ENCODE results near the gene TAS2R9. TPM values are rescaled to one million over a fixed set of nuclear protein-coding genes. Genes with fewer than 3 reads are reported as not detected.

TAS2R9 gene
- total and polyA plus RNA-seq, 2 donors (not counting 3 experiments of a cell fraction or from before 2014, with no cell fraction given) = not detected

- H3K4me3 ChIP-seq (replicated peaks in 1 of 3; ENCODE audit: insufficient read depth in 1 of 3, low read depth in 1 of 3, low read length in 3 of 3) = no peak overlapping the region
- H3K9ac ChIP-seq (replicated peaks; ENCODE audit: extremely low read depth, insufficient read depth, low read length) = no peak overlapping the region
- H3K27ac ChIP-seq (ENCODE audit: insufficient read depth, low read depth, low read length) = no peak overlapping the region
- no peaks in the 10 kb centered on the region for H3K9me1 ChIP-seq (replicated peaks; ENCODE audit: control insufficient read depth, extremely low read depth, insufficient read depth, low read length)
- no peaks in the 10 kb centered on the region for H3K4me1 ChIP-seq (ENCODE audit: control insufficient read depth, extremely low read depth, insufficient read depth, low read length)
- intact Hi-C loops (cut with micrococcal nuclease) = no loop called here
- H3K27me3 ChIP-seq (ENCODE audit: control insufficient read depth in 2 of 2, insufficient read depth in 2 of 2, low read length in 2 of 2) = peaks cover 7 to 48% of the 10 kb centered on the region in 2 experiments
- CTCF ChIA-PET = interaction anchor here (1.1 to 2.7 kb wide), 3 partner anchors 10 to 440 kb away, joined by 5 to 10 read pairs (median 10); no protein-coding TSS in a partner anchor
- BruUV-seq (replicated peaks) = no TSS peak
- H3K4me2 ChIP-seq (ENCODE audit: insufficient read depth, low read length) = no peak overlapping the region
- dilution Hi-C loops (cut with MboI; ENCODE audit: extremely low pct_ligation_motif_present, low sequenced_read_pairs) = no loop called here
- H4K20me1 ChIP-seq (replicated peaks; ENCODE audit: control insufficient read depth, extremely low read depth, insufficient read depth, low read length) = no peaks in the 10 kb centered on the region
- H3K79me2 ChIP-seq (ENCODE audit: control insufficient read depth, insufficient read depth, low read length) = no peaks in the 10 kb centered on the region
- POLR2A ChIA-PET = no interaction called here
- no peak for DNase-seq (ENCODE audit: low read depth, low spot score)
- no peak for TF ChIP-seq MAX (IDR thresholded peaks at IDR 0.05; ENCODE audit: insufficient read depth, insufficient read length)
- TF ChIP-seq POLR2A (IDR thresholded peaks at IDR 0.05; ENCODE audit: low read depth, low read length) = no peak
- no peak for TF ChIP-seq CTCF (IDR thresholded peaks at IDR 0.05; ENCODE audit: extremely low read depth in 1 of 2, insufficient read depth in 1 of 2, low read depth in 1 of 2, low read length in 2 of 2)
- TF ChIP-seq POLR2AphosphoS5 (IDR thresholded peaks at IDR 0.05; ENCODE audit: insufficient read depth, low read depth, low read length) = no peak
- no peaks in the 10 kb centered on the region for H3K9me3 ChIP-seq (replicated peaks; ENCODE audit: control insufficient read depth, insufficient read depth, low read length)
- no peak overlapping the region for H2AFZ ChIP-seq (ENCODE audit: low read depth, low read length)
- no peak for FAIRE-seq
- H3K36me3 ChIP-seq (ENCODE audit: control insufficient read depth in 2 of 2, extremely low read depth in 1 of 2, insufficient read depth in 2 of 2, low read length in 2 of 2) = no peaks in the 10 kb centered on the region
These were observed 50.3 kb downstream of the TAS2R9 start for GRCh38 chr12:10759657-10760056.

Small RNAs within 50 kb of the gene (small RNA-seq; reads per million reads assigned to genes)
- 2.4 reads per million, percentile 8 among the genes with 10 or more reads in this experiment for gene PRR4 (ENCODE audit: insufficient read depth, insufficient read length, low read depth, low replicate concordance)

Other genes starting within 250 kb of the TAS2R9 start
- 45.4 and 48.3 TPM in 2 replicates for gene MAGOHB, start 196.6 kb downstream of the TAS2R9 start, total RNA-seq
- 6.2 and 8.9 TPM in 2 replicates for gene MAGOHB, start 196.6 kb downstream of the TAS2R9 start, polyA plus RNA-seq
- gene STYK1, start 136.1 kb downstream of the TAS2R9 start, total RNA-seq = 14.6 and 15.2 TPM in 2 replicates
- 6.0 and 7.7 TPM in 2 replicates for gene STYK1, start 136.1 kb downstream of the TAS2R9 start, polyA plus RNA-seq
- 411 and 441 TPM in 2 replicates for gene YBX3, start 86.8 kb downstream of the TAS2R9 start, total RNA-seq
- gene YBX3, start 86.8 kb downstream of the TAS2R9 start, polyA plus RNA-seq = 99.3 and 137 TPM in 2 replicates
- not detected in 2 replicates for gene TAS2R7, start 7.5 kb downstream of the TAS2R9 start, total RNA-seq
- gene TAS2R7, start 7.5 kb downstream of the TAS2R9 start, polyA plus RNA-seq = not detected in 2 replicates
- not detected in 2 replicates for gene TAS2R8, start 2.9 kb downstream of the TAS2R9 start, total RNA-seq
- gene TAS2R8, start 2.9 kb downstream of the TAS2R9 start, polyA plus RNA-seq = not detected in 2 replicates
- gene TAS2R10, start 16.2 kb upstream of the TAS2R9 start, total RNA-seq = 0.66 TPM in 1 of 2 replicates, not detected in the other
- gene TAS2R10, start 16.2 kb upstream of the TAS2R9 start, polyA plus RNA-seq = 0.11 and 0.22 TPM in 2 replicates
- 2.4 and 2.8 TPM in 2 replicates for gene PRR4, start 39.3 kb upstream of the TAS2R9 start, total RNA-seq
- gene PRR4, start 39.3 kb upstream of the TAS2R9 start, polyA plus RNA-seq = 2.4 and 2.6 TPM in 2 replicates
- 16.2 and 17.0 TPM in 2 replicates for gene PRH1, start 74.1 kb upstream of the TAS2R9 start, total RNA-seq
- 2.2 and 2.3 TPM in 2 replicates for gene PRH1, start 74.1 kb upstream of the TAS2R9 start, polyA plus RNA-seq
- gene TAS2R13, start 99.4 kb upstream of the TAS2R9 start, total RNA-seq = 0.97 and 1.7 TPM in 2 replicates
- gene TAS2R13, start 99.4 kb upstream of the TAS2R9 start, polyA plus RNA-seq = 0.04 and 0.08 TPM in 2 replicates
- not detected in 2 replicates for gene PRH2, start 119.1 kb upstream of the TAS2R9 start, total RNA-seq
- gene PRH2, start 119.1 kb upstream of the TAS2R9 start, polyA plus RNA-seq = 0.21 TPM in 1 of 2 replicates, not detected in the other
- gene TAS2R14, start 129.1 kb upstream of the TAS2R9 start, total RNA-seq = 3.0 and 4.2 TPM in 2 replicates
- gene TAS2R14, start 129.1 kb upstream of the TAS2R9 start, polyA plus RNA-seq = 0.76 and 0.91 TPM in 2 replicates
- gene TAS2R50, start 176.7 kb upstream of the TAS2R9 start, total RNA-seq = 1.5 and 1.6 TPM in 2 replicates
- gene TAS2R50, start 176.7 kb upstream of the TAS2R9 start, polyA plus RNA-seq = 0.12 TPM in 1 of 2 replicates, not detected in the other
- 2.2 and 3.3 TPM in 2 replicates for gene TAS2R20, start 188.1 kb upstream of the TAS2R9 start, total RNA-seq
- 0.30 and 0.48 TPM in 2 replicates for gene TAS2R20, start 188.1 kb upstream of the TAS2R9 start, polyA plus RNA-seq
- 3.1 and 4.1 TPM in 2 replicates for gene TAS2R19, start 212.5 kb upstream of the TAS2R9 start, total RNA-seq
- 0.12 and 0.29 TPM in 2 replicates for gene TAS2R19, start 212.5 kb upstream of the TAS2R9 start, polyA plus RNA-seq
- 3.2 and 4.3 TPM in 2 replicates for gene TAS2R31, start 221.2 kb upstream of the TAS2R9 start, total RNA-seq
- gene TAS2R31, start 221.2 kb upstream of the TAS2R9 start, polyA plus RNA-seq = 0.12 TPM in 1 of 2 replicates, not detected in the other